K562 (cell line): ENCODE measurements around the gene HPD. TPM values are rescaled to one million over a fixed set of nuclear protein-coding genes. Genes with fewer than 3 reads are reported as not detected.

Experiments used
- CEBPB ChIP-seq: fragments of 450-650 bp; IDR thresholded peaks from 2 replicates; pipeline ENCODE4 v1.6.1; 2016; ENCODE audit warnings: missing genetic modification characterization, missing compliant biosample characterization
- DNMT1 ChIP-seq: fragments of 450-650 bp; IDR thresholded peaks from 2 replicates; pipeline ENCODE4 v1.6.1; 2016; ENCODE audit warnings: antibody characterized with exemption, mild to moderate bottlenecking
- E2F3 ChIP-seq: fragments of 250-450 bp; sonication (Bioruptor Pico); IDR thresholded peaks from 2 replicates; pipeline ENCODE4 v1.4.0; 2020; ENCODE audit warnings: mild to moderate bottlenecking
- ESRRA ChIP-seq: fragments of 450-650 bp; IDR thresholded peaks from 2 replicates; pipeline ENCODE4 v1.6.1; 2014; ENCODE audit warnings: low read depth, mild to moderate bottlenecking, moderate library complexity, borderline replicate concordance
- ETV5 ChIP-seq: sonication (generic); formaldehyde crosslinking; IDR thresholded peaks from 2 replicates; pipeline ENCODE4 v1.4.0; 2020; ENCODE audit warnings: low read depth, mild to moderate bottlenecking, missing genetic modification reagents
- HMG20B ChIP-seq: fragments of 250-450 bp; sonication (Bioruptor Pico); IDR thresholded peaks from 2 replicates; pipeline ENCODE4 v1.5.0; 2021; ENCODE audit warnings: mild to moderate bottlenecking
- KHSRP ChIP-seq: fragments of 450-650 bp; IDR thresholded peaks from 2 replicates; pipeline ENCODE4 v1.6.1; 2017
- NUFIP1 ChIP-seq: fragments of 450-650 bp; IDR thresholded peaks from 2 replicates; pipeline ENCODE4 v1.6.1; 2018; ENCODE audit not compliant: partially characterized antibody
- RBM14 ChIP-seq: fragments of 200-400 bp; formaldehyde crosslinking; IDR thresholded peaks from 2 replicates; pipeline ENCODE4 v1.6.1; 2018; ENCODE audit warnings: low read depth, mild to moderate bottlenecking, low read length, moderate library complexity, borderline replicate concordance; ENCODE audit not compliant: insufficient read depth
- RUNX1 ChIP-seq: sonication (generic); IDR thresholded peaks from 2 replicates; pipeline ENCODE4 v1.6.1; 2016; ENCODE audit warnings: antibody characterized with exemption, low read depth
- SMARCE1 ChIP-seq: fragments of 450-650 bp; IDR thresholded peaks from 2 replicates; pipeline ENCODE4 v1.7.1; 2016; ENCODE audit warnings: mild to moderate bottlenecking
- polyA plus RNA-seq, 8 experiments: library from polyadenylated mRNA; depleted of rRNA in 4 of 8; stranded (reverse) in 5 of 8; unstranded in 3 of 8; fragments of >200 nt; fragmentation: Nextera tagmentation in 2 of 8; fragmentation: Illumina TruSeq in 1 of 8; extraction: Ambion mirVana in 2 of 8; extraction: Trizol in 1 of 8; gene quantifications; 2 replicates each; pipeline versions ENCODE4 v1.2.1 to v1.2.3, GENCODE V29; 2011 to 2014; ENCODE audit warnings: inconsistent platforms in 1 of 8, missing spikeins in 1 of 8
- total RNA-seq, 7 experiments: library from RNA; depleted of rRNA in 6 of 7; stranded (reverse); fragments of >200 nt in 6 of 7; fragmentation: Illumina TruSeq in 2 of 7; extraction: Trizol in 2 of 7; gene quantifications; 2 replicates each; pipeline versions ENCODE4 v1.2.1 to v1.2.3, GENCODE V29; 2011 to 2021; ENCODE audit warnings: low replicate concordance in 1 of 7
- TF ChIP-seq, protein P1 (sequence below): conservative IDR thresholded peaks from 2 replicates; pipeline ENCODE4 v1.6.1; 2011; ENCODE audit warnings: low read depth, mild to moderate bottlenecking, low read length; ENCODE audit not compliant: control insufficient read depth
- TF ChIP-seq, protein P2 (sequence below): fragments of 450-650 bp; IDR thresholded peaks from 2 replicates; pipeline ENCODE4 v1.6.1; 2018; ENCODE audit not compliant: partially characterized antibody
- TF ChIP-seq, protein P3 (sequence below): fragments of 200-400 bp; formaldehyde crosslinking; IDR thresholded peaks from 2 replicates; pipeline ENCODE4 v1.6.1; 2017; ENCODE audit warnings: mild to moderate bottlenecking, low read depth, low read length, moderate library complexity

Gene HPD
- total and polyA plus RNA-seq, 9 of the 15 experiments (the other 6 are each of a cell fraction or from before 2014, with no cell fraction given), result 0.06 to 0.29 (median 0.07) TPM; not detected in 4

DNA sequence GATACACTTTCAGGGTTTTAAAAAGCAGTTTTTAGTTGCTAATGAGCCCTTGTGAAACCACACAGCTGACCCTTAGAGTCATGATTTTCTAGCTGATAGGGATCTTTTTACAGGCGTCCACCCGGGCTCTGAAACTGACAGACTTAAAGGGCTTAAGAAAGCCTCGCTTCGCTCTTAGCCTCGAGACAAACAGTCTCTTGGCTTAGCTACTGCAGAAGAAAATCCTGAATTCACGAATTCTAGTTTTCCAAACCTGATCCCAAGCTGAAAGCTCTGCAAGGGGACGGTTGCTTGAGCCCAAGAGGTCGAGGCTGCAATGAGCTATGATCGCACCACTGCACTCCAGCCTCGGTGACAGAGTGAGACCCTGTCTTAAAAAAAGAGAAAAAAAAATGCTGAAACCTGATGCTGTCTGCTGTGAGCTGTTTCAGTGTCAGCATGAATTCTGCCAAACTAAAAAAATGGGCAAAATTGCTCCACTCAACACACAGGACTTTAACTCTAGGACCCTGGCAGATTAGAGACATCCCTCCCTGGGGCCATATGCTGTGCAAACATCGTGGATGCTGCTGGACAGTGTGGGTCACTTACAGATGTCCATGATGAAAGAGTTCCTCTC is 3.1 kb upstream of the HPD start (continued):
- TF ChIP-seq KHSRP (no peak), HMG20B (CRISPR knock-in tag) (no peak), SMARCE1 (peak; percentile 17; the same call in 1 of the 2 replicates), ESRRA (no peak), CEBPB (tag) (peak; percentile 45; the same call in 1 of the 2 replicates), DNMT1 (no peak), ETV5 (CRISPR knock-in tag) (no peak), RUNX1 (no peak), NUFIP1 (no peak), RBM14 (no peak), E2F3 (CRISPR knock-in tag) (no peak)
- TF ChIP-seq, protein P1, sequence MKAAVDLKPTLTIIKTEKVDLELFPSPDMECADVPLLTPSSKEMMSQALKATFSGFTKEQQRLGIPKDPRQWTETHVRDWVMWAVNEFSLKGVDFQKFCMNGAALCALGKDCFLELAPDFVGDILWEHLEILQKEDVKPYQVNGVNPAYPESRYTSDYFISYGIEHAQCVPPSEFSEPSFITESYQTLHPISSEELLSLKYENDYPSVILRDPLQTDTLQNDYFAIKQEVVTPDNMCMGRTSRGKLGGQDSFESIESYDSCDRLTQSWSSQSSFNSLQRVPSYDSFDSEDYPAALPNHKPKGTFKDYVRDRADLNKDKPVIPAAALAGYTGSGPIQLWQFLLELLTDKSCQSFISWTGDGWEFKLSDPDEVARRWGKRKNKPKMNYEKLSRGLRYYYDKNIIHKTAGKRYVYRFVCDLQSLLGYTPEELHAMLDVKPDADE, result no peak
- TF ChIP-seq, protein P2, sequence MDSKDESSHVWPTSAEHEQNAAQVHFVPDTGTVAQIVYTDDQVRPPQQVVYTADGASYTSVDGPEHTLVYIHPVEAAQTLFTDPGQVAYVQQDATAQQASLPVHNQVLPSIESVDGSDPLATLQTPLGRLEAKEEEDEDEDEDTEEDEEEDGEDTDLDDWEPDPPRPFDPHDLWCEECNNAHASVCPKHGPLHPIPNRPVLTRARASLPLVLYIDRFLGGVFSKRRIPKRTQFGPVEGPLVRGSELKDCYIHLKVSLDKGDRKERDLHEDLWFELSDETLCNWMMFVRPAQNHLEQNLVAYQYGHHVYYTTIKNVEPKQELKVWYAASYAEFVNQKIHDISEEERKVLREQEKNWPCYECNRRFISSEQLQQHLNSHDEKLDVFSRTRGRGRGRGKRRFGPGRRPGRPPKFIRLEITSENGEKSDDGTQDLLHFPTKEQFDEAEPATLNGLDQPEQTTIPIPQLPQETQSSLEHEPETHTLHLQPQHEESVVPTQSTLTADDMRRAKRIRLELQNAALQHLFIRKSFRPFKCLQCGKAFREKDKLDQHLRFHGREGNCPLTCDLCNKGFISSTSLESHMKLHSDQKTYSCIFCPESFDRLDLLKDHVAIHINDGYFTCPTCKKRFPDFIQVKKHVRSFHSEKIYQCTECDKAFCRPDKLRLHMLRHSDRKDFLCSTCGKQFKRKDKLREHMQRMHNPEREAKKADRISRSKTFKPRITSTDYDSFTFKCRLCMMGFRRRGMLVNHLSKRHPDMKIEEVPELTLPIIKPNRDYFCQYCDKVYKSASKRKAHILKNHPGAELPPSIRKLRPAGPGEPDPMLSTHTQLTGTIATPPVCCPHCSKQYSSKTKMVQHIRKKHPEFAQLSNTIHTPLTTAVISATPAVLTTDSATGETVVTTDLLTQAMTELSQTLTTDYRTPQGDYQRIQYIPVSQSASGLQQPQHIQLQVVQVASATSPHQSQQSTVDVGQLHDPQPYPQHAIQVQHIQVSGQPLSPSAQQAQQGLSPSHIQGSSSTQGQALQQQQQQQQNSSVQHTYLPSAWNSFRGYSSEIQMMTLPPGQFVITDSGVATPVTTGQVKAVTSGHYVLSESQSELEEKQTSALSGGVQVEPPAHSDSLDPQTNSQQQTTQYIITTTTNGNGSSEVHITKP, result no peak
- TF ChIP-seq, protein P3, sequence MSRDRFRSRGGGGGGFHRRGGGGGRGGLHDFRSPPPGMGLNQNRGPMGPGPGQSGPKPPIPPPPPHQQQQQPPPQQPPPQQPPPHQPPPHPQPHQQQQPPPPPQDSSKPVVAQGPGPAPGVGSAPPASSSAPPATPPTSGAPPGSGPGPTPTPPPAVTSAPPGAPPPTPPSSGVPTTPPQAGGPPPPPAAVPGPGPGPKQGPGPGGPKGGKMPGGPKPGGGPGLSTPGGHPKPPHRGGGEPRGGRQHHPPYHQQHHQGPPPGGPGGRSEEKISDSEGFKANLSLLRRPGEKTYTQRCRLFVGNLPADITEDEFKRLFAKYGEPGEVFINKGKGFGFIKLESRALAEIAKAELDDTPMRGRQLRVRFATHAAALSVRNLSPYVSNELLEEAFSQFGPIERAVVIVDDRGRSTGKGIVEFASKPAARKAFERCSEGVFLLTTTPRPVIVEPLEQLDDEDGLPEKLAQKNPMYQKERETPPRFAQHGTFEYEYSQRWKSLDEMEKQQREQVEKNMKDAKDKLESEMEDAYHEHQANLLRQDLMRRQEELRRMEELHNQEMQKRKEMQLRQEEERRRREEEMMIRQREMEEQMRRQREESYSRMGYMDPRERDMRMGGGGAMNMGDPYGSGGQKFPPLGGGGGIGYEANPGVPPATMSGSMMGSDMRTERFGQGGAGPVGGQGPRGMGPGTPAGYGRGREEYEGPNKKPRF, result no peak
